ENCODE measurements around the gene KIF5C.

GRCh38 chr2:149021271-149021719 is 146.3 kb downstream of the KIF5C start:
- TF ChIP-seq EP300 (IDR thresholded peaks at IDR 0.05) (no peak), POLR2A (IDR thresholded peaks at IDR 0.05) (no peak)
- TF ChIP-seq, protein P1, sequence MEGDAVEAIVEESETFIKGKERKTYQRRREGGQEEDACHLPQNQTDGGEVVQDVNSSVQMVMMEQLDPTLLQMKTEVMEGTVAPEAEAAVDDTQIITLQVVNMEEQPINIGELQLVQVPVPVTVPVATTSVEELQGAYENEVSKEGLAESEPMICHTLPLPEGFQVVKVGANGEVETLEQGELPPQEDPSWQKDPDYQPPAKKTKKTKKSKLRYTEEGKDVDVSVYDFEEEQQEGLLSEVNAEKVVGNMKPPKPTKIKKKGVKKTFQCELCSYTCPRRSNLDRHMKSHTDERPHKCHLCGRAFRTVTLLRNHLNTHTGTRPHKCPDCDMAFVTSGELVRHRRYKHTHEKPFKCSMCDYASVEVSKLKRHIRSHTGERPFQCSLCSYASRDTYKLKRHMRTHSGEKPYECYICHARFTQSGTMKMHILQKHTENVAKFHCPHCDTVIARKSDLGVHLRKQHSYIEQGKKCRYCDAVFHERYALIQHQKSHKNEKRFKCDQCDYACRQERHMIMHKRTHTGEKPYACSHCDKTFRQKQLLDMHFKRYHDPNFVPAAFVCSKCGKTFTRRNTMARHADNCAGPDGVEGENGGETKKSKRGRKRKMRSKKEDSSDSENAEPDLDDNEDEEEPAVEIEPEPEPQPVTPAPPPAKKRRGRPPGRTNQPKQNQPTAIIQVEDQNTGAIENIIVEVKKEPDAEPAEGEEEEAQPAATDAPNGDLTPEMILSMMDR (IDR thresholded peaks at IDR 0.05) = no peak
